Small intestine (tissue), 7 donors: Measurements from ENCODE around the gene DHX30. TPM values are rescaled to one million over a fixed set of nuclear protein-coding genes. Genes with fewer than 3 reads are reported as not detected.

Experiments used
- DNase-seq, 2 donors: peaks; one replicate each; pipeline versions ENCODE4 v3.0.0 to v3.0.0-alpha.2; 2013
- FAIRE-seq: peaks from 2 replicates; lab custom pipeline; 2012; peaks lifted over from hg19 to GRCh38; lab: Jason Lieb, UNC
- H3K27ac ChIP-seq, 3 donors: one replicate each; pipeline ENCODE4 v1.5.1; 2013; ENCODE audit warnings: low read length in 2 of 3, mild to moderate bottlenecking in 2 of 3, control low read depth in 1 of 3, inconsistent platforms in 1 of 3, low read depth in 1 of 3, moderate library complexity in 1 of 3
- H3K27me3 ChIP-seq, 3 donors: one replicate each; pipeline ENCODE4 v1.6.1; 2013; ENCODE audit warnings: low read length in 3 of 3, inconsistent platforms in 1 of 3; ENCODE audit not compliant: control insufficient read depth in 3 of 3, insufficient read depth in 3 of 3
- H3K36me3 ChIP-seq, 3 donors: one replicate each; pipeline ENCODE4 v1.6.1; 2013; ENCODE audit warnings: low read length in 3 of 3, inconsistent platforms in 1 of 3, low read depth in 1 of 3, mild to moderate bottlenecking in 1 of 3, moderate library complexity in 1 of 3; ENCODE audit not compliant: control insufficient read depth in 3 of 3, insufficient read depth in 2 of 3
- H3K4me1 ChIP-seq, 3 donors: one replicate each; pipeline ENCODE4 v1.6.1; 2013; ENCODE audit warnings: low read length in 2 of 3, inconsistent platforms in 1 of 3, low read depth in 1 of 3, mild to moderate bottlenecking in 1 of 3, moderate library complexity in 1 of 3; ENCODE audit not compliant: control insufficient read depth in 3 of 3, insufficient read depth in 2 of 3
- H3K4me3 ChIP-seq, 3 donors: one replicate each; pipeline ENCODE4 v1.5.1; 2013; ENCODE audit warnings: low read length in 3 of 3, control low read depth in 1 of 3, inconsistent platforms in 1 of 3, low read depth in 1 of 3, mild to moderate bottlenecking in 1 of 3, moderate library complexity in 1 of 3
- H3K9me3 ChIP-seq, 2 donors: one replicate each; pipeline ENCODE4 v1.6.1; 2013; ENCODE audit warnings: low read depth in 1 of 2, low read length in 1 of 2; ENCODE audit not compliant: control insufficient read depth in 2 of 2, insufficient read depth in 1 of 2
- WGBS, 3 donors: extraction: QIAGEN DNeasy Blood & Tissue Kit; methylation state at CpG; one replicate each; pipeline ENCODE4 v1.1.7; 2013; 5-methylcytosine and 5-hydroxymethylcytosine counted together
- polyA plus RNA-seq, 4 donors: library from polyadenylated mRNA; stranded (reverse) in 3 of 4; unstranded in 1 of 4; fragments of 200-250 nt in 3 of 4; fragments of 120-200 nt in 1 of 4; gene quantifications; one replicate each; pipeline versions ENCODE4 v1.2.1 to v1.2.3, GENCODE V29; 2013
- donor health status: healthy with polysubstance abuse.
- donor health status: control.
- donor health status: control.
- donor health status: Bipolar disorder and iron deficiency.
- donor health status: healthy.

DHX30 gene
- polyA plus RNA-seq, 4 donors: 27.7 to 38.9 (median 36.1) TPM

DNA sequence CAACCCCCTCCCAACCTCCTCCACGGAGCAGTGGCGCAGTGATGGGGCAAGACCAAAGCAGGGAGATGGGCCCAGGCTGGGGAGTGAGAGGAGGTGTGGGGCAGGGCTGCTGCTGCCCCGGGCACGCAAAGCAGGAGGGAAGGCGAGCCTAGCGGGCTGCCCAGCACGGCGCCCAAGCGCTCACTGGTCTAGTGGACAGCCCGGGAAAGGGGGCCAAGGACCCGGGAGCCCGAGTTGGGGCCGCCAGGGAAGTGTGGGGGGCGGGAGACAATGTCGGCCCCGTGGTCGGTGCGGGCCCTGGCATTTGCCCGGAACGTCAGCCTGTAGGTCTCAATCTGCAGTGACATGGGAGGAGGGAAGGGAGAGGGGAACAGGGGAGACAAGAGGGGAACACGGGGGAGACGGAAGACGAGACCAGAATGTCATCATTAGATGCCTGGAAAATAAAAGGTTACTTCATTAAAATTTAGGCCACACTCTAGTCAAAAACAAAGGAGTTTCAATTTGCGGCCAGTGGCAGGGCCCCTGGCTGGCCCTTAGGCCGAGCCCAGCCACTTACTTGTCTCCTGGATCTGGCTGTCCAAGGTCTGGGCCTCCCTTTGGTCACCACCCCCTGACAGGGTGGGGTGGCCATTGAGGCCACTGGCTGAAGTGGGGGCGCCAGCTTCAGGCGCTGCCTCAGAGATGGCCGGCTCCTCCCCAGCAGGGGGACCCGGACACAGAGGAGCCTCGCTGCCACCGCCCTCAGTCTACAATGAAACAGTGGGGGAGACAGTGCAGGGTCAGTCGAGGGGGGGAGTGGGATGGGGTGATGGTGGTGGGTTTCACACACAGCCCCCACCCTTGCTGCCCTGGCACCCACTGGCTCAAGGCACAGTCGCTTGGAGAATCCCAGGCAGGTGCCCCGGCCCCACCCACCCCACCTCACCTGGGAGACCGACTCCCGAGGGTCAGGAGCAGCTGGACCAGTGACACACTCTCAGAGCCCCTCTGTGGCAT, 50.0 kb downstream of the DHX30 start:
- H3K4me3 ChIP-seq: no peak overlapping the region
- 90 to 91% (median 90%) methylated on average over 34 to 36 of the region's 36 CpGs for WGBS, 3 donors
- peaks cover 12 to 97% (median 21%) of the 10 kb centered on the region in 3 donors for H3K36me3 ChIP-seq
- DNase-seq: no peak
- H3K4me1 ChIP-seq: no peaks in the 10 kb centered on the region
- no peak overlapping the region for H3K27ac ChIP-seq
- no peaks in the 10 kb centered on the region for H3K9me3 ChIP-seq
- no peak for FAIRE-seq
- no peaks in the 10 kb centered on the region for H3K27me3 ChIP-seq

DNA sequence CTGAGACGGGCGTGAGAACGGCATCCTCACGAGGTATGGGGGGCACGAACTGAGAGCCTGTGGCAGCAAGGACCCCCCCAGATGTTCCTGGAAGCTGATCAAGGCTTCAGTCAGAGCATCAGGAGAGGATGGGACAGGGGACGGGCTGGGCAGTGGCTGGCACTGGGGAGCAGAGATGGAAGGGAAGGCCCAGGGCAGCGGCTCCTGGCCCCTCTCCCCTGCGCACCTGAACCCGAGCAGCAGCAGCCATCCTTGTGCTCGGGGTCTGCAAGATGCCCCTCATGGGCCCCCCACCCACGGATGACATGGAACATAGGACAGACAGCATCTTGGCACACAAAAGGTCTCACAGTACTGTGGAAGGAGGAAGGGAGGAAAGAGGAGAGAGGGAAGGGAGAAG, 51.3 kb downstream of the DHX30 start:
- DNase-seq (no peak), FAIRE-seq (no peak)
- H3K27me3 ChIP-seq: no peaks in the 10 kb centered on the region
- 91 to 97% (median 95%) methylated on average over 11 of the region's 11 CpGs for WGBS, 3 donors
- H3K9me3 ChIP-seq: no peaks in the 10 kb centered on the region
- no peak overlapping the region for H3K4me3 ChIP-seq
- peaks cover 13 to 92% (median 18%) of the 10 kb centered on the region in 3 donors for H3K36me3 ChIP-seq
- H3K27ac ChIP-seq: no peak overlapping the region
- no peaks in the 10 kb centered on the region for H3K4me1 ChIP-seq

- Histone ChIP-seq H3K27ac (no peak overlapping the region), H3K36me3 (peaks cover 14 to 86% (median 18%) of the 10 kb centered on the region in 3 donors), H3K9me3 (no peaks in the 10 kb centered on the region), H3K4me1 (no peaks in the 10 kb centered on the region), H3K27me3 (no peaks in the 10 kb centered on the region), H3K4me3 (no peak overlapping the region)
- 90 to 93% (median 92%) methylated on average over 14 of the region's 14 CpGs for WGBS, 3 donors
- FAIRE-seq: no peak
- DNase-seq: no peak
Observed at GRCh38 chr3:47854720-47855455, 52.0 kb downstream of the DHX30 start.

DNA sequence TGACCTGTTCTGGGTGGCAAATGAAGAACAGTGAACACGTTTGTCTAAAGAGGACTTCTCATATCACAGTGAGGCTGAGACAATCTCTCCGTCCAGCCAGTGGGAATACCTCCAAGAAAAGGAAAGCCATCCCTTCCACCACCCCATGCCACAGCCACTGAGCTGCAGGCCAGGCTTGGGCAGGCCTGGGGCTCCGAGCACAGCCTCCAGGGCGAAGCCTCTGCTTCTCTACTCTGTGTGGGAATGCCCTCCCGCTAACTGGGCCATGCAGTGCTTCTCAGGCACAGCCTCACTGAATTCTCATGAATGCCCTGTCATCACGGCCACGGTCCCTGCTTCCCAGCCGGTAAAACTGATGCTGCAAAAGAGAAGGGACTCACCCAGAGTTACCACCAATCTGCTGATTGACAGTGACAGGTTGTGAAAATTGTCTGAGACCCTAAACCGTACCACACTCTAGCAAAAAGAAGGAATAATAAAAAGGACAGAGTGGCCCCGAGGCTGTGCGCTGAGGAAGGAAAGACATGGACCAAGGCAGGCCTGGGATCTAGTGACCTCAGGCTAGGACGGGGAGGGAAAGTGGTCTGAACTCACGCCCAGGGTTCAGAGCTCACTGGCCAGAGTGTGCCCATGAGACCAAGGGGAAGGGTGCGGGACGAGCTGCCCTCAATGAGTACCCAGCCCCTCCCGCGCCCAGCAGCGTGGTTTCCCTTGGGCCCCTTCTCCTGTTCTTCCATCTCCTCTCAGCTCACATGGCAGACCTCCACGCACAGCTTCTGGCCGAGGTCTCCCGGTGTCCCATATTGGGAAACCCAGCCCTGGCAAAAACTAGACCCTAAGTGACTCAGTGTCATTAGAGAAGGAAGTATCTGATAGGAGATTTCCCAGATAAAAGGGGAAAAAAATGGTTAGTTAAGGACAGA, 52.8 kb downstream of the DHX30 start:
- H3K9me3 ChIP-seq: no peaks in the 10 kb centered on the region
- FAIRE-seq (no peak), DNase-seq (no peak)
- no peak overlapping the region for H3K4me3 ChIP-seq
- no peak overlapping the region for H3K27ac ChIP-seq
- no peaks in the 10 kb centered on the region for H3K27me3 ChIP-seq
- H3K4me1 ChIP-seq: no peaks in the 10 kb centered on the region
- peaks cover 14 to 82% (median 15%) of the 10 kb centered on the region in 3 donors for H3K36me3 ChIP-seq
- whole genome bisulfite sequencing, 3 donors: 93 to 96% (median 93%) methylated on average over 21 of the region's 21 CpGs

- no peaks in the 10 kb centered on the region for H3K27me3 ChIP-seq
- H3K9me3 ChIP-seq: no peaks in the 10 kb centered on the region
- DNase-seq (no peak), FAIRE-seq (no peak)
- no peak overlapping the region for H3K4me3 ChIP-seq
- 92 to 94% (median 94%) methylated on average over 11 of the region's 11 CpGs for WGBS, 3 donors
- H3K4me1 ChIP-seq: no peaks in the 10 kb centered on the region
- peaks cover 14 to 78% (median 15%) of the 10 kb centered on the region in 3 donors for H3K36me3 ChIP-seq
- no peak overlapping the region for H3K27ac ChIP-seq
Observed at GRCh38 chr3:47856669-47857068, 53.7 kb downstream of the DHX30 start.

DNA sequence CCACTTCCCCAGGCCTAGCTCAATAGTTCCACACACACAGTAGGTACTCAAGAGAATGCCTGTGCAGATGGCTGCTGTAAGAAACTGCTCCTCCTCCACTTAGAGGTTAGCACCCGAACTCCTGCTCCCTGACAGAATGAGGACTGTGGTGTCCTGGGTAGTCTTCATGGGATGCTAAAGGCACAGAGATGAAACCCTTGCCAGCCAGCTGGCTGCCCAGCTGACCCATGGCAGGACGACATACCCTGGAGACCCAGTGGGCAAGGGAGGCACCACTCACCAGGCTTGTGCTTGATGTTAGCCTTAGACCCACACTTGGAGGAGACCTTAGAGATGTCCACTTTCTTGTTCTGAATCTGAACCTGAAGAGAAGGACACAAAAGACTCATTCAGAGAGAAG, 54.2 kb downstream of the DHX30 start:
- Histone ChIP-seq H3K36me3 (peaks cover 14 to 73% (median 15%) of the 10 kb centered on the region in 3 donors), H3K27ac (no peak overlapping the region), H3K27me3 (no peaks in the 10 kb centered on the region), H3K9me3 (no peaks in the 10 kb centered on the region), H3K4me1 (no peaks in the 10 kb centered on the region), H3K4me3 (no peak overlapping the region)
- DNase-seq (no peak), FAIRE-seq (no peak)
- WGBS, 3 donors: 88 to 98% (median 90%) methylated on average over 2 of the region's 2 CpGs

DNA sequence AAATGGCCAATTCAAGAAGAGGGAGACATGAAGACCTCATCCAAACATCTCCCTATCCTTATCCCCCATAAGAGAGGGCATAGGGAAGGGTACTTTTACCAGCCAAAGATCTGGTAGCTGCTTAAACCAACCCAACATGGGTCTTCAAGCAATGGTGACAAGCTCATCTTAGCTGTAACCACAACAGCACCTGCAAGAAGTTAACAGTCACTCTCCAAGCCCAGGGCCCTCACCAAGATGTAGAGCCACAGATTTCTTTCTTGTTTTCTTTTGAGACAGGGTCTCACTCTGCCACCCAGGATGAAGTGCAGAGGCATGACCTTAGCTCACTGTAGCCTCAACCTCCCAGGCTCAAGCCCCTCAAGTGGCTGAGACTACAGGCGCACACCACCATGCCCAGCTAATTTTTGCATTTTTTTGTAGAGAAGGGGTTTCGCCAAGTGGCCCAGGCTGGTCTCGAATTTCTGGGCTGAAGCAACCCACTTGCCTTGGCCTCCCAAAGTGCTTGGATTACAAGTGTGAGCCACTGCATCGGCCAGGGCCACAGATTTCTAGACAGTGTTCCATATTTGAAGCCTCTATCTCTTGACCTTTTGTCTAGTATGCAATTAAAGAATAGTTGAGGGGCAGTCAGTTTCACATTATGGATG, 57.1 kb downstream of the DHX30 start:
- no peak for DNase-seq
- WGBS, 3 donors: 92 to 97% (median 93%) methylated on average over 4 of the region's 4 CpGs

More for the DNA sequence above, 57.1 kb downstream of the DHX30 start:
- Histone ChIP-seq H3K27me3 (no peaks in the 10 kb centered on the region), H3K4me3 (no peak overlapping the region), H3K36me3 (peaks cover 5 to 65% (median 9%) of the 10 kb centered on the region in 3 donors), H3K4me1 (no peaks in the 10 kb centered on the region), H3K27ac (no peak overlapping the region), H3K9me3 (no peaks in the 10 kb centered on the region)
- no peak for FAIRE-seq
